ENCODE data around the gene GLYATL1. TPM values are rescaled to one million over a fixed set of nuclear protein-coding genes. Genes with fewer than 3 reads are reported as not detected.

Gene GLYATL1
- total and polyA plus RNA-seq, 7 donors = 0.74 TPM; not detected in 6

GRCh38 chr11:58923300-58923788, 15.9 kb upstream of the GLYATL1 start:
- intact Hi-C loops (cut with DNase I) = no loop called here
- Histone ChIP-seq H3K27me3 (peaks cover 0 to 6% (median 0%) of the 10 kb centered on the region in 3 donors), H3K4me3 (no peak overlapping the region), H3K36me3 (no peaks in the 10 kb centered on the region), H3K4me1 (peaks cover 0 to 8% (median 3%) of the 10 kb centered on the region in 4 donors), H3K9me3 (no peaks in the 10 kb centered on the region), H3K27ac (no peak overlapping the region)
- 0 to 4% methylated on average over 5 of the region's 5 CpGs for WGBS, 2 donors
- DNase-seq = no peak
- TF ChIP-seq, protein P1, sequence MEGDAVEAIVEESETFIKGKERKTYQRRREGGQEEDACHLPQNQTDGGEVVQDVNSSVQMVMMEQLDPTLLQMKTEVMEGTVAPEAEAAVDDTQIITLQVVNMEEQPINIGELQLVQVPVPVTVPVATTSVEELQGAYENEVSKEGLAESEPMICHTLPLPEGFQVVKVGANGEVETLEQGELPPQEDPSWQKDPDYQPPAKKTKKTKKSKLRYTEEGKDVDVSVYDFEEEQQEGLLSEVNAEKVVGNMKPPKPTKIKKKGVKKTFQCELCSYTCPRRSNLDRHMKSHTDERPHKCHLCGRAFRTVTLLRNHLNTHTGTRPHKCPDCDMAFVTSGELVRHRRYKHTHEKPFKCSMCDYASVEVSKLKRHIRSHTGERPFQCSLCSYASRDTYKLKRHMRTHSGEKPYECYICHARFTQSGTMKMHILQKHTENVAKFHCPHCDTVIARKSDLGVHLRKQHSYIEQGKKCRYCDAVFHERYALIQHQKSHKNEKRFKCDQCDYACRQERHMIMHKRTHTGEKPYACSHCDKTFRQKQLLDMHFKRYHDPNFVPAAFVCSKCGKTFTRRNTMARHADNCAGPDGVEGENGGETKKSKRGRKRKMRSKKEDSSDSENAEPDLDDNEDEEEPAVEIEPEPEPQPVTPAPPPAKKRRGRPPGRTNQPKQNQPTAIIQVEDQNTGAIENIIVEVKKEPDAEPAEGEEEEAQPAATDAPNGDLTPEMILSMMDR (IDR thresholded peaks at IDR 0.05) = no peak
- no peak for TF ChIP-seq POLR2A (IDR thresholded peaks at IDR 0.05)
- no peak for TF ChIP-seq EP300 (IDR thresholded peaks at IDR 0.05)
- no peak for TF ChIP-seq POLR2AphosphoS5 (IDR thresholded peaks at IDR 0.05)

- WGBS, 2 donors = 41 to 67% methylated on average over 4 of the region's 4 CpGs
- TF ChIP-seq POLR2AphosphoS5 (IDR thresholded peaks at IDR 0.05) (no peak), EP300 (IDR thresholded peaks at IDR 0.05) (no peak), POLR2A (IDR thresholded peaks at IDR 0.05) (no peak)
- TF ChIP-seq, protein P1 (IDR thresholded peaks at IDR 0.05) = no peak
- intact Hi-C loops (cut with DNase I) = no loop called here
- Histone ChIP-seq H3K36me3 (no peaks in the 10 kb centered on the region), H3K4me1 (peaks cover 0 to 8% (median 3%) of the 10 kb centered on the region in 4 donors), H3K27ac (no peak overlapping the region), H3K9me3 (no peaks in the 10 kb centered on the region), H3K27me3 (peaks cover 0 to 15% (median 0%) of the 10 kb centered on the region in 3 donors), H3K4me3 (no peak overlapping the region)
- DNase-seq = no peak
Measured at GRCh38 chr11:58924230-58924629, 15.1 kb upstream of the GLYATL1 start.

GRCh38 chr11:58926251-58926650, 13.0 kb upstream of the GLYATL1 start:
- Histone ChIP-seq H3K9me3 (no peaks in the 10 kb centered on the region), H3K36me3 (no peaks in the 10 kb centered on the region), H3K27me3 (peaks cover 0 to 24% (median 0%) of the 10 kb centered on the region in 3 donors), H3K27ac (no peak overlapping the region), H3K4me3 (no peak overlapping the region), H3K4me1 (peaks cover 0 to 8% (median 3%) of the 10 kb centered on the region in 4 donors)
- 10 to 60% methylated on average over 5 of the region's 5 CpGs for WGBS, 2 donors
- no peak for TF ChIP-seq POLR2A (IDR thresholded peaks at IDR 0.05)
- TF ChIP-seq EP300 (IDR thresholded peaks at IDR 0.05) = no peak
- DNase-seq = no peak
- intact Hi-C loops (cut with DNase I) = no loop called here

DNA sequence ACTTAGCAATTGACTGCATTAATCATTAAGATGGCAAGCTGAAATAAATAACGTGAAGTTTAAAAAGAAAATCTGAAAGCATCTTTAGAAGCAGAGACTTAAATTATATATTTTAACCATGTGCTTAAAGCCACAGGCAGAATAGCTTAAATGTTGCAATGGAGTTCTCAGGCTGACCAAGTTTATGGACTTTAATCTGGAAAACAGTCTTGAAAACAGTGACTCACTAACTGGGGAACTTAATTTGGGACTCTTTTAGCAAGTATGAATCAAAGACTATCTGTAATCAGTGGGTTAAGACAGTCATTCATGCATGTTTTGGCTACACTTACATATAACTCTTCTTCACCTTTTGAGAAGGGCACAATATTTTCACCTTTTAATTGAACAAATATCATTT, 12.6 kb upstream of the GLYATL1 start:
- DNase-seq = no peak
- Histone ChIP-seq H3K27me3 (peaks cover 0 to 21% (median 0%) of the 10 kb centered on the region in 3 donors), H3K4me1 (peaks cover 0 to 8% (median 3%) of the 10 kb centered on the region in 4 donors), H3K36me3 (no peaks in the 10 kb centered on the region), H3K9me3 (no peaks in the 10 kb centered on the region), H3K4me3 (no peak overlapping the region), H3K27ac (no peak overlapping the region)
- 22 to 63% methylated on average over 1 of the region's 1 CpG for WGBS, 2 donors
- intact Hi-C loops (cut with DNase I) = no loop called here
- no peak for TF ChIP-seq POLR2AphosphoS5 (IDR thresholded peaks at IDR 0.05)
- TF ChIP-seq, protein P1 (IDR thresholded peaks at IDR 0.05) = no peak

DNA sequence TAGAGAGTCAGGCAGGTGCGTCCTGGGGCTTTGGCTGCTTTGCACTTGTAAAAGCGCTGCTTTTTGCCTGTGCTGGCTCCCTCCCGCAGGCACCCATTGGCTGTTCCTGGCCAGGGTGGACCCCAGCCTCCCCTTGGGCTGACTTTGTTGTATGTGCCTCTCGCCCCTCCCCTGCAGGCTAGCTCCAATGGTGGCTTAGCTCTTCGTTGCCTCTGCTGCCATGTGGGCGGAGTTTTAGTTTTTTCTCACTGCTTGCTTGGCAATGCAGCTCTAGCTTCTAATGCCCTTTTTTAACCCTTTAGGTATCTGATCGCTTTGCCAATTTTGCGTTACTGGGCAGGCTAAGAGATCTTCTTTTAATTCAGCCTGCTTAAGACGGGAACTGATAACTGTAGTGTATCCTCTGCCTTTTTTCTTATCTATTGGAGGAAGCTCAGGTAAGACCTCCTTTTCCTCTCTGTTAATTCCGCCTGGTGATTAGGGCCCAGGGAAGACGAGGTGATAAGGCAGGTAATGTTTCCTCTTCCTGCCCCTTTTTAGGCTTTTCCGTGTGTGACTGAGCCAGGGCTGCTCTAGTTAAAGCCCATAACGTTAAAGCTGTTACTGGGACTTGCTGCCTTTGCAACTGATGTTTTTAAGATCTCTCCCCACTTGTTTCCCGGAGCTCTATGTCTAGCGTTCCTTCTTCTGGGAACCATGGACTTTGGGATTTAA, 11.7 kb upstream of the GLYATL1 start:
- Histone ChIP-seq H3K27me3 (peaks cover 0 to 21% (median 0%) of the 10 kb centered on the region in 3 donors), H3K4me1 (peaks cover 0 to 8% (median 3%) of the 10 kb centered on the region in 4 donors), H3K27ac (no peak overlapping the region), H3K36me3 (no peaks in the 10 kb centered on the region), H3K9me3 (no peaks in the 10 kb centered on the region), H3K4me3 (no peak overlapping the region)
- intact Hi-C loops (cut with DNase I) = no loop called here
- TF ChIP-seq POLR2A (IDR thresholded peaks at IDR 0.05) = no peak
- no peak for TF ChIP-seq POLR2AphosphoS5 (IDR thresholded peaks at IDR 0.05)
- TF ChIP-seq EP300 (IDR thresholded peaks at IDR 0.05) = no peak
- TF ChIP-seq, protein P1 (IDR thresholded peaks at IDR 0.05) = no peak
- DNase-seq = no peak
- WGBS, 2 donors = 2 to 4% methylated on average over 15 of the region's 15 CpGs
